PC-9 (cell line): Measurements from ENCODE around the gene GNA12. TPM values are rescaled to one million over a fixed set of nuclear protein-coding genes. Genes with fewer than 3 reads are reported as not detected.

Experiments
- BruUV-seq: library from RNA; stranded (reverse); fragments of 400-500 nt; replicated peaks from 2 replicates; lab custom pipeline; 2021; lab: Mats Ljungman, UMichigan
- CTCF ChIA-PET: fragments of 300-600 bp; sonication (Branson Sonifier 250); formaldehyde crosslinking; loops from one replicate; lab custom pipeline; 2022; ENCODE audit warnings: antibody characterized with exemption; lab: Charles Lee
- POLR2A ChIA-PET: fragments of 300-600 bp; sonication (Branson Sonifier 250); formaldehyde crosslinking; loops from one replicate; lab custom pipeline; 2022; ENCODE audit warnings: antibody characterized with exemption; ENCODE audit not compliant: unreplicated experiment; lab: Charles Lee
- DNase-seq, 2 experiments: peaks; one replicate each; pipeline versions ENCODE4 v3.0.0 to v3.0.0-alpha.2; 2015 to 2022; ENCODE audit warnings: mixed read lengths in 1 of 2
- H2AFZ ChIP-seq: fragments of 200-600 bp; sonication (generic); 2 replicates; pipeline ENCODE4 v1.8.1; 2017; ENCODE audit warnings: antibody characterized with exemption
- H3F3A ChIP-seq: fragments of 200-600 bp; sonication (generic); 2 replicates; pipeline ENCODE4 v1.8.1; 2017; ENCODE audit warnings: antibody characterized with exemption, mild to moderate bottlenecking, low read depth; ENCODE audit not compliant: insufficient read depth
- H3K27ac ChIP-seq: fragments of 200-600 bp; sonication (generic); 2 replicates; pipeline ENCODE4 v1.6.1; 2016; ENCODE audit warnings: mixed run types
- H3K27me3 ChIP-seq: fragments of 200-600 bp; sonication (generic); 2 replicates; pipeline ENCODE4 v1.6.1; 2016; ENCODE audit warnings: low read depth, mixed run types; ENCODE audit not compliant: insufficient read depth
- H3K36me3 ChIP-seq: fragments of 200-600 bp; sonication (generic); 2 replicates; pipeline ENCODE4 v1.6.1; 2016; ENCODE audit warnings: low read depth, mixed run types
- H3K4me1 ChIP-seq: fragments of 200-600 bp; sonication (generic); replicated peaks from 2 replicates; pipeline ENCODE4 v1.6.1; 2016; ENCODE audit warnings: mixed run types; ENCODE audit not compliant: insufficient read depth
- H3K4me2 ChIP-seq: fragments of 200-600 bp; sonication (generic); 2 replicates; pipeline ENCODE4 v1.6.1; 2017; ENCODE audit warnings: mixed run types
- H3K4me3 ChIP-seq: fragments of 200-600 bp; sonication (generic); 2 replicates; pipeline ENCODE4 v1.6.1; 2016; ENCODE audit warnings: mixed run types
- H3K79me2 ChIP-seq: fragments of 200-600 bp; sonication (generic); 2 replicates; pipeline ENCODE4 v1.6.1; 2017; ENCODE audit warnings: low read depth, mixed run types
- H3K9me2 ChIP-seq: fragments of 200-600 bp; sonication (generic); 2 replicates; pipeline ENCODE4 v1.8.1; 2017; ENCODE audit warnings: mild to moderate bottlenecking; ENCODE audit not compliant: insufficient read depth
- H3K9me3 ChIP-seq: fragments of 200-600 bp; sonication (generic); 2 replicates; pipeline ENCODE4 v1.8.1; 2016; ENCODE audit warnings: low read depth; ENCODE audit not compliant: insufficient read depth
- H4K20me1 ChIP-seq: fragments of 200-600 bp; sonication (generic); 2 replicates; pipeline ENCODE4 v1.8.1; 2017; ENCODE audit not compliant: insufficient read depth
- EZH2 ChIP-seq: fragments of 200-600 bp; sonication (generic); IDR thresholded peaks from 2 replicates; pipeline ENCODE4 v1.8.0; 2017; ENCODE audit warnings: antibody characterized with exemption, low read depth
- intact Hi-C: fragments of 100-400 bp; cut with micrococcal nuclease; formaldehyde crosslinking; loops from one replicate; pipeline ENCODE4 v1.10.0; 2022; ENCODE audit not compliant: unreplicated experiment
- total RNA-seq: library from RNA; stranded (reverse); gene quantifications from 2 replicates; pipeline ENCODE4 v1.2.3, GENCODE V29; 2021
- TF ChIP-seq, protein P1 (sequence below): fragments of 200-600 bp; sonication (generic); conservative IDR thresholded peaks from 2 replicates; pipeline ENCODE4 v1.6.1; 2017; ENCODE audit warnings: mixed run types, antibody characterized with exemption, mild to moderate bottlenecking, moderate library complexity

GNA12 gene
- total RNA-seq, 1 experiment from 2014 or later: 51.7 TPM

- H4K20me1 ChIP-seq: no peaks in the 10 kb centered on the region
- no peak overlapping the region for H2AFZ ChIP-seq
- H3F3A ChIP-seq: peaks cover 14% of the 10 kb centered on the region
- no peaks in the 10 kb centered on the region for H3K36me3 ChIP-seq
- no peak overlapping the region for H3K27ac ChIP-seq
- H3K4me1 ChIP-seq: no peaks in the 10 kb centered on the region
- POLR2A ChIA-PET: interaction anchor here (0.6 kb wide), 2 partner anchors 240 to 252 kb away, joined by 4 to 7 read pairs; no protein-coding TSS in a partner anchor
- CTCF ChIA-PET: no interaction called here
- H3K27me3 ChIP-seq: no peaks in the 10 kb centered on the region
- no peak overlapping the region for H3K4me3 ChIP-seq
- no TSS peak for BruUV-seq
- no peaks in the 10 kb centered on the region for H3K9me3 ChIP-seq
- H3K9me2 ChIP-seq: no peaks in the 10 kb centered on the region
- H3K4me2 ChIP-seq: no peak overlapping the region
- H3K79me2 ChIP-seq: no peaks in the 10 kb centered on the region
- no peak for TF ChIP-seq EZH2
- TF ChIP-seq, protein P1, sequence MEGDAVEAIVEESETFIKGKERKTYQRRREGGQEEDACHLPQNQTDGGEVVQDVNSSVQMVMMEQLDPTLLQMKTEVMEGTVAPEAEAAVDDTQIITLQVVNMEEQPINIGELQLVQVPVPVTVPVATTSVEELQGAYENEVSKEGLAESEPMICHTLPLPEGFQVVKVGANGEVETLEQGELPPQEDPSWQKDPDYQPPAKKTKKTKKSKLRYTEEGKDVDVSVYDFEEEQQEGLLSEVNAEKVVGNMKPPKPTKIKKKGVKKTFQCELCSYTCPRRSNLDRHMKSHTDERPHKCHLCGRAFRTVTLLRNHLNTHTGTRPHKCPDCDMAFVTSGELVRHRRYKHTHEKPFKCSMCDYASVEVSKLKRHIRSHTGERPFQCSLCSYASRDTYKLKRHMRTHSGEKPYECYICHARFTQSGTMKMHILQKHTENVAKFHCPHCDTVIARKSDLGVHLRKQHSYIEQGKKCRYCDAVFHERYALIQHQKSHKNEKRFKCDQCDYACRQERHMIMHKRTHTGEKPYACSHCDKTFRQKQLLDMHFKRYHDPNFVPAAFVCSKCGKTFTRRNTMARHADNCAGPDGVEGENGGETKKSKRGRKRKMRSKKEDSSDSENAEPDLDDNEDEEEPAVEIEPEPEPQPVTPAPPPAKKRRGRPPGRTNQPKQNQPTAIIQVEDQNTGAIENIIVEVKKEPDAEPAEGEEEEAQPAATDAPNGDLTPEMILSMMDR: no peak
- no peak for DNase-seq
- intact Hi-C loops: no loop called here
Observed at GRCh38 chr7:2705371-2706096, 138.6 kb downstream of the GNA12 start.

- H3F3A ChIP-seq: peaks cover 21% of the 10 kb centered on the region
- no peak overlapping the region for H3K4me2 ChIP-seq
- H3K27me3 ChIP-seq: peaks cover 9% of the 10 kb centered on the region; the same call in 1 of the 2 replicates
- no peaks in the 10 kb centered on the region for H4K20me1 ChIP-seq
- H3K79me2 ChIP-seq: no peaks in the 10 kb centered on the region
- BruUV-seq: no TSS peak
- no peak for DNase-seq
- no peaks in the 10 kb centered on the region for H3K9me2 ChIP-seq
- POLR2A ChIA-PET: no interaction called here
- no peaks in the 10 kb centered on the region for H3K36me3 ChIP-seq
- CTCF ChIA-PET: no interaction called here
- TF ChIP-seq EZH2: no peak
- TF ChIP-seq, protein P1: no peak
- no peak overlapping the region for H3K4me3 ChIP-seq
- intact Hi-C loops: no loop called here
- H2AFZ ChIP-seq: no peak overlapping the region
- H3K27ac ChIP-seq: no peak overlapping the region
- H3K4me1 ChIP-seq: no peaks in the 10 kb centered on the region
- no peaks in the 10 kb centered on the region for H3K9me3 ChIP-seq
Observed at GRCh38 chr7:2702594-2702957, 141.5 kb downstream of the GNA12 start.

GRCh38 chr7:2701832-2702593 is 142.1 kb downstream of the GNA12 start:
- POLR2A ChIA-PET: no interaction called here
- H3K9me3 ChIP-seq: no peaks in the 10 kb centered on the region
- no peak for TF ChIP-seq EZH2
- TF ChIP-seq, protein P1: no peak
- DNase-seq: no peak
- H3K4me3 ChIP-seq: no peak overlapping the region
- H3K27ac ChIP-seq: no peak overlapping the region
- intact Hi-C loops: no loop called here
- H4K20me1 ChIP-seq: no peaks in the 10 kb centered on the region
- H3K79me2 ChIP-seq: no peaks in the 10 kb centered on the region
- BruUV-seq: no TSS peak
- H2AFZ ChIP-seq: no peak overlapping the region
- no peaks in the 10 kb centered on the region for H3K4me1 ChIP-seq
- CTCF ChIA-PET: interaction anchor here (0.5 kb wide), 1 partner anchor 21 kb away, joined by 3 read pairs; no protein-coding TSS in a partner anchor
- peaks cover 9% of the 10 kb centered on the region; the same call in 1 of the 2 replicates for H3K27me3 ChIP-seq
- H3K36me3 ChIP-seq: no peaks in the 10 kb centered on the region
- H3K4me2 ChIP-seq: no peak overlapping the region
- no peaks in the 10 kb centered on the region for H3K9me2 ChIP-seq
- H3F3A ChIP-seq: peaks cover 20% of the 10 kb centered on the region
